ENCODE measurements around the gene MACF1. TPM values are rescaled to one million over a fixed set of nuclear protein-coding genes. Genes with fewer than 3 reads are reported as not detected.
A peak's percentile ranks its signal among the peaks of the same experiment; 100 is the strongest.

The MACF1 gene
- total and polyA plus RNA-seq, 8 donors = 358 to 484 (median 440) TPM

DNA sequence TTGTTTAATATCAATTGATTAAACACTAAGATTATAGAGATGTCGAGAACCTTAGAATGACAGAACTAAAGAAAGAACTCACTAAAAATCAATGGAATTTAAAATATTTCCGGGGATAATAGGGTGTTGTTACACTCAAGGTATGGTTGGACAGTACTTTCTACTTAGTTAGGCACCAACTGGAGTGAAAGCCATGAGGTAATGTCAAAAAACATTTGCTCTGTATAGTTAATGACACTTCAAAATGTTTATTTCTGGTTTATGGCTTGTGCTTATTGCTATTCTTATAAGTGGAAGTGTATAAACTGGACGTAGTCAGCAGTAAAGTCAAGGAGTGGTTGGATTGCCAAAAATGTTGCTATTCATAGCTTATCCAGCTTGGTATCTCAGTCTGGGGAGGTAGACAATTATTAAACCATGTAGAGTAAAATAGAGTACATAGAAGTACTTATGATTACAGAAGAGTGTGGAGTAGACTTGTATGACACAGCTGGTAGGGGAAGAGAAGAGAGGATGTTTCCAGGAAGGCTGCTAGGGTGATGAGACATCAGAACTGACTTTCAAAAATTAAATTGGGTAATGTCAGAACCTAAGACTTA is 230.4 kb downstream of the MACF1 start:
- peak overlapping the region; percentile 11 to 16 for H3K27ac ChIP-seq
- H3K4me1 ChIP-seq = peaks cover 6% of the 10 kb centered on the region in 2 donors
- TF ChIP-seq, protein P1, sequence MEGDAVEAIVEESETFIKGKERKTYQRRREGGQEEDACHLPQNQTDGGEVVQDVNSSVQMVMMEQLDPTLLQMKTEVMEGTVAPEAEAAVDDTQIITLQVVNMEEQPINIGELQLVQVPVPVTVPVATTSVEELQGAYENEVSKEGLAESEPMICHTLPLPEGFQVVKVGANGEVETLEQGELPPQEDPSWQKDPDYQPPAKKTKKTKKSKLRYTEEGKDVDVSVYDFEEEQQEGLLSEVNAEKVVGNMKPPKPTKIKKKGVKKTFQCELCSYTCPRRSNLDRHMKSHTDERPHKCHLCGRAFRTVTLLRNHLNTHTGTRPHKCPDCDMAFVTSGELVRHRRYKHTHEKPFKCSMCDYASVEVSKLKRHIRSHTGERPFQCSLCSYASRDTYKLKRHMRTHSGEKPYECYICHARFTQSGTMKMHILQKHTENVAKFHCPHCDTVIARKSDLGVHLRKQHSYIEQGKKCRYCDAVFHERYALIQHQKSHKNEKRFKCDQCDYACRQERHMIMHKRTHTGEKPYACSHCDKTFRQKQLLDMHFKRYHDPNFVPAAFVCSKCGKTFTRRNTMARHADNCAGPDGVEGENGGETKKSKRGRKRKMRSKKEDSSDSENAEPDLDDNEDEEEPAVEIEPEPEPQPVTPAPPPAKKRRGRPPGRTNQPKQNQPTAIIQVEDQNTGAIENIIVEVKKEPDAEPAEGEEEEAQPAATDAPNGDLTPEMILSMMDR (IDR thresholded peaks at IDR 0.05) = no peak
- no peaks in the 10 kb centered on the region for H3K9me3 ChIP-seq
- H3K27me3 ChIP-seq = no peaks in the 10 kb centered on the region
- peaks cover 0 to 99% of the 10 kb centered on the region in 2 donors for H3K36me3 ChIP-seq
- H3K4me3 ChIP-seq = no peak overlapping the region
- DNase-seq (no peak), ATAC-seq (peak; percentile 88)
- intact Hi-C loops (cut with DNase I) = no loop called here

DNA sequence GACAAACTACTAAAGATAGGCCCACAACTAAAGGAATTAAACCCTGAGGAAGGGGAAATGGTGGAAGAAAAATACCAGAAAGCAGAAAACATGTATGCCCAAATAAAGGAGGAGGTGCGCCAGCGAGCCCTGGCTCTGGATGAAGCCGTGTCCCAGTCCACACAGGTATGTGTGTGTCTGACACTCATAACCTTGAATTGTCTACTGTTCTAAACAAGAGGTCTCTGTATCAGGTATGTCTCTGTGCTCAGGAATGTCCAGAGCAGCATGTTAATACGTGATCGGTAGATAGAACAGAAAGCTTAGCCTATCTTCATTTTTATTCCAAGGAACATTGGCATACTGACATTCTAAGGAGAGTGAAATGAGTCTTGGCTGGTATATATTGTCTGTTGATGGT is 231.1 kb downstream of the MACF1 start:
- intact Hi-C loops (cut with DNase I) = no loop called here
- Histone ChIP-seq H3K27me3 (no peaks in the 10 kb centered on the region), H3K4me3 (no peak overlapping the region), H3K27ac (peak overlapping the region; percentile 2 to 16), H3K36me3 (peaks cover 0 to 99% of the 10 kb centered on the region in 2 donors), H3K4me1 (peaks cover 6% of the 10 kb centered on the region in 2 donors), H3K9me3 (no peaks in the 10 kb centered on the region)
- DNase-seq = no peak
- ATAC-seq = no peak
- TF ChIP-seq, protein P1 (IDR thresholded peaks at IDR 0.05) = no peak

DNA sequence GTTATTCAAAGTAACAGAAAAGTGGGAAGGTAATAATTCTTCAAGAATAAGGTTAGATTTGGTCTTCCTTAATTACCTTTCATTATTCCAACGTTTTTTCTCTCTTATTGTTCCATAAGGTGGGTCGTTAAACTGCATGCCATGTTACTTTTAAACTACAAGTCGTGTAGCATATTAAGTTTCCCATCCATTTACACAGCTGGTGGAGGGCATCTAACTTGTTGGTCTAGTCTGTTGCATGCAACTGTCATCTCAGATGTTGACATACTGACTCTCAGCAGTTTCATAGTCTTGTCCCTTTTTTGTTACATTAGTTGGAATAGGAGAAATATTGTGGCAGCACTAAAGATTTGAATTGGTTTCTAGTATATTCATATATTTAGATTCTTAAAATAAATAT is 232.3 kb downstream of the MACF1 start:
- H3K36me3 ChIP-seq = peaks cover 0 to 99% of the 10 kb centered on the region in 2 donors
- TF ChIP-seq, protein P1 (IDR thresholded peaks at IDR 0.05) = no peak
- intact Hi-C loops (cut with DNase I) = no loop called here

DNA sequence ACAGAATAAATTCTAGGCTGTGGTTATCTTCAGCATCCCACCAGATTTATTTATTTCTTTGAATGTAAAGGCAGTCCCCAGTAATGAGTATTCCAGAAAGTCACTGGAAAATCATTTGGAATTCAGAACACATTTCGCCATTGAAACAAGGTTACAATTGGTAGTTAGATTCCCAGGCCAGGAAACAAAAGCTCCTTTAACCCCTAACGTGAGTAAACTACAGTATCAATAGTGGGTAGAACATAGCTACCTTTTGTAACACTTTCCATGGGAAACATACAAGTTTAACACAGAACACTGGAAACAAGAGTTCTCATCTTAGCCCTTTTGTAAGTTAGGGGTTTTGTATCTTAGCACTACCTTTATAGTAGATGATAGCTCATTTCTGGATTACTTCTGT is 233.5 kb downstream of the MACF1 start:
- no peaks in the 10 kb centered on the region for H3K27me3 ChIP-seq
- ATAC-seq = no peak
- no peak overlapping the region for H3K27ac ChIP-seq
- no peak for DNase-seq
- no peak overlapping the region for H3K4me3 ChIP-seq
- peaks cover 7 to 99% of the 10 kb centered on the region in 2 donors for H3K36me3 ChIP-seq
- intact Hi-C loops (cut with DNase I) = no loop called here
- TF ChIP-seq, protein P1 (IDR thresholded peaks at IDR 0.05) = no peak
- H3K4me1 ChIP-seq = peaks cover 6% of the 10 kb centered on the region in 2 donors
- H3K9me3 ChIP-seq = no peaks in the 10 kb centered on the region

More for the DNA sequence above, 232.3 kb downstream of the MACF1 start:
- no peaks in the 10 kb centered on the region for H3K27me3 ChIP-seq
- H3K4me1 ChIP-seq = peaks cover 6% of the 10 kb centered on the region in 2 donors
- no peak overlapping the region for H3K27ac ChIP-seq
- DNase-seq = no peak
- no peaks in the 10 kb centered on the region for H3K9me3 ChIP-seq
- no peak overlapping the region for H3K4me3 ChIP-seq
- no peak for ATAC-seq

DNA sequence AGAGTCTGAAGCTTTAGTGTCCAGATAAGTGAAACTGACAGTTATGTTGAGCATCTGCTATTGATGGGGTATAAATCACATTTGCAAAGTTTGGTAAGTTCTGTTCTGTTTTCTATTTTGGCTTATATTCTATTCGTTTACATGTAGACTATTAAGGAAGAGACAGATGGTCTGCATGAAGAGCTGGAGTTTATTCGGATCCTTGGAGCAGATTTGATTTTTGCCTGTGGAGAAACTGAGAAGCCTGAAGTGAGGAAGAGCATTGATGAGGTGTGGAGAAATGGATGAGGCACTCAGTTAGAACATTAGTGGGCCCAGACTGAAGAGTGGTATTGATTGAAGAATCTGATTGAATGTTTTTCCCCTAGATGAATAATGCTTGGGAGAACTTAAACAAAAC is 236.4 kb downstream of the MACF1 start:
- Histone ChIP-seq H3K27me3 (no peaks in the 10 kb centered on the region), H3K9me3 (no peaks in the 10 kb centered on the region), H3K4me1 (no peaks in the 10 kb centered on the region), H3K4me3 (no peak overlapping the region), H3K36me3 (peaks cover 7 to 100% of the 10 kb centered on the region in 2 donors), H3K27ac (no peak overlapping the region)
- TF ChIP-seq, protein P1 (IDR thresholded peaks at IDR 0.05) = no peak
- intact Hi-C loops (cut with DNase I) = no loop called here
- ATAC-seq = no peak
- no peak for DNase-seq

Data from left lung (tissue), 10 donors.